ENCODE measurements around the gene CTSG.
"Not testable (repeated sequence)": the region's sequence is repeated elsewhere in the genome, so short reads cannot be mapped to it uniquely, and the experiment has no call there.

The CTSG gene

GRCh38 chr14:24525877-24526620, 50.0 kb downstream of the CTSG start:
- not testable (repeated sequence) for H3K4me1 ChIP-seq (ENCODE audit: control insufficient read depth, insufficient read depth, low read length); H3K9me3 ChIP-seq (ENCODE audit: control insufficient read depth, low read length); H3K36me3 ChIP-seq (ENCODE audit: control insufficient read depth, insufficient read depth, low read length); H3K27me3 ChIP-seq (ENCODE audit: control insufficient read depth, insufficient read depth, low read length); H3K9ac ChIP-seq (ENCODE audit: low read length); H3K4me3 ChIP-seq (ENCODE audit: low read length)

Data from mucosa of stomach (tissue), 1 donor.